G401 (cell line): ENCODE measurements around the gene STRN3. TPM values are rescaled to one million over a fixed set of nuclear protein-coding genes. Genes with fewer than 3 reads are reported as not detected.
A peak's percentile ranks its signal among the peaks of the same experiment; 100 is the strongest.
"Not testable (repeated sequence)": the region's sequence is repeated elsewhere in the genome, so short reads cannot be mapped to it uniquely, and the experiment has no call there.

ENCODE experiments used
- DNase-seq: peaks from one replicate; pipeline ENCODE4 v3.0.0-alpha.2; 2015; ENCODE audit warnings: low spot score
- in situ Hi-C: cut with HindIII; loops from 2 replicates; pipeline ENCODE4 v1.10.0; 2016; ENCODE audit warnings: low sequenced_read_pairs, mixed read lengths
- total RNA-seq: library from RNA; depleted of rRNA; stranded (reverse); fragments of >200 nt; shearing (Covaris generic); gene quantifications from 2 replicates; pipeline ENCODE4 v1.2.3, GENCODE V29; 2014; rRNA removed

STRN3 gene
- 53.1 and 70.6 TPM in 2 replicates for total RNA-seq

GRCh38 chr14:31026077-31026449 is at the start of gene STRN3:
TSS of gene STRN3 (minus strand) at chr14:31026379. CDS start at chr14:31026185, 194 bp downstream.
- no peak for DNase-seq
- in situ Hi-C loops: no loop called here

- DNase-seq: no peak
- in situ Hi-C loops: no loop called here
These were observed 49.0 kb upstream of the STRN3 start for GRCh38 chr14:31075144-31075543.

GRCh38 chr14:31071151-31071550 is 45.0 kb upstream of the STRN3 start:
- in situ Hi-C loops: no loop called here

GRCh38 chr14:31070431-31070830 is 44.3 kb upstream of the STRN3 start:
- in situ Hi-C loops: no loop called here

More at GRCh38 chr14:31071151-31071550, 45.0 kb upstream of the STRN3 start:
- DNase-seq: no peak

GRCh38 chr14:31069343-31069742 is 43.2 kb upstream of the STRN3 start:
- no peak for DNase-seq
- in situ Hi-C loops: no loop called here

More at GRCh38 chr14:31070431-31070830, 44.3 kb upstream of the STRN3 start:
- DNase-seq: no peak

GRCh38 chr14:31068235-31068634 is 42.1 kb upstream of the STRN3 start:
- in situ Hi-C loops: no loop called here
- no peak for DNase-seq

- DNase-seq, in situ Hi-C loops: not testable (repeated sequence)
These were observed 36.7 kb upstream of the STRN3 start for GRCh38 chr14:31062908-31063307.

- DNase-seq: no peak
- in situ Hi-C loops: no loop called here
These were observed 34.2 kb upstream of the STRN3 start for GRCh38 chr14:31060253-31060875.

GRCh38 chr14:31059152-31059924 is 33.2 kb upstream of the STRN3 start:
- in situ Hi-C loops: no loop called here
- DNase-seq: no peak

GRCh38 chr14:31057701-31058364 is 31.7 kb upstream of the STRN3 start:
- no peak for DNase-seq
- in situ Hi-C loops: no loop called here

- DNase-seq: no peak
- in situ Hi-C loops: no loop called here
These were observed 30.9 kb upstream of the STRN3 start for GRCh38 chr14:31057035-31057434.

GRCh38 chr14:31052905-31053586 is 26.9 kb upstream of the STRN3 start:
- in situ Hi-C loops: not testable (repeated sequence)
- DNase-seq: peak; percentile 15

GRCh38 chr14:31051511-31051910 is 25.3 kb upstream of the STRN3 start:
- in situ Hi-C loops: no loop called here
- DNase-seq: no peak

GRCh38 chr14:31051023-31051422 is 24.8 kb upstream of the STRN3 start:
- in situ Hi-C loops: no loop called here
- no peak for DNase-seq

- in situ Hi-C loops: no loop called here
- DNase-seq: no peak
These were observed 21.3 kb upstream of the STRN3 start for GRCh38 chr14:31047503-31047902.

- in situ Hi-C loops: no loop called here
These were observed 19.4 kb upstream of the STRN3 start for GRCh38 chr14:31045501-31046080.

GRCh38 chr14:31043379-31043778 is 17.2 kb upstream of the STRN3 start:
- no peak for DNase-seq
- in situ Hi-C loops: no loop called here

More at GRCh38 chr14:31045501-31046080, 19.4 kb upstream of the STRN3 start:
- DNase-seq: no peak

- in situ Hi-C loops, DNase-seq: not testable (repeated sequence)
These were observed 16.7 kb upstream of the STRN3 start for GRCh38 chr14:31042893-31043292.

GRCh38 chr14:31042300-31042699 is 16.1 kb upstream of the STRN3 start:
- DNase-seq: no peak
- in situ Hi-C loops: no loop called here
